GM23338 (cell line): ENCODE results near the gene AREL1.

ENCODE experiments used
- CREB1 ChIP-seq: fragments of 250-450 bp; sonication (Bioruptor Pico); IDR thresholded peaks from 2 replicates; pipeline ENCODE4 v1.5.0; 2020; ENCODE audit warnings: low read depth, mild to moderate bottlenecking, moderate library complexity
- EZH2 ChIP-seq: fragments of 200-600 bp; sonication (generic); IDR thresholded peaks from one replicate; pipeline ENCODE4 v1.8.0; 2017; ENCODE audit warnings: antibody characterized with exemption, mild to moderate bottlenecking, low read depth; ENCODE audit not compliant: unreplicated experiment
- EZH2phosphoT487 ChIP-seq: fragments of 200-600 bp; sonication (generic); IDR thresholded peaks from one replicate; pipeline ENCODE4 v1.8.1; 2018; ENCODE audit warnings: antibody characterized with exemption; ENCODE audit not compliant: unreplicated experiment
- JUNB ChIP-seq: IDR thresholded peaks from one replicate; pipeline ENCODE4 v1.6.1; 2016; ENCODE audit warnings: antibody characterized with exemption; ENCODE audit not compliant: unreplicated experiment
- POLR2AphosphoS5 ChIP-seq: IDR thresholded peaks from 2 replicates; pipeline ENCODE4 v1.6.1; 2016; ENCODE audit warnings: antibody characterized with exemption, low read depth
- STAT1 ChIP-seq: IDR thresholded peaks from one replicate; pipeline ENCODE4 v1.6.1; 2016; ENCODE audit warnings: antibody characterized with exemption; ENCODE audit not compliant: unreplicated experiment
- TF ChIP-seq, protein P1 (sequence below), 2 experiments: fragments of 200-600 bp in 1 of 2; sonication (generic) in 1 of 2; conservative IDR thresholded peaks; 2 replicates each; pipeline versions ENCODE4 v1.5.1 to v1.6.1; 2016 to 2017; ENCODE audit warnings: antibody characterized with exemption in 2 of 2, low read depth in 2 of 2, mild to moderate bottlenecking in 2 of 2, moderate library complexity in 1 of 2
- TF ChIP-seq, protein P2 (sequence below): IDR thresholded peaks from one replicate; pipeline ENCODE4 v1.6.1; 2018; ENCODE audit warnings: antibody characterized with exemption; ENCODE audit not compliant: unreplicated experiment
- TF ChIP-seq, protein P3 (sequence below): IDR thresholded peaks from 2 replicates; pipeline ENCODE4 v1.6.1; 2016; ENCODE audit warnings: antibody characterized with exemption

DNA sequence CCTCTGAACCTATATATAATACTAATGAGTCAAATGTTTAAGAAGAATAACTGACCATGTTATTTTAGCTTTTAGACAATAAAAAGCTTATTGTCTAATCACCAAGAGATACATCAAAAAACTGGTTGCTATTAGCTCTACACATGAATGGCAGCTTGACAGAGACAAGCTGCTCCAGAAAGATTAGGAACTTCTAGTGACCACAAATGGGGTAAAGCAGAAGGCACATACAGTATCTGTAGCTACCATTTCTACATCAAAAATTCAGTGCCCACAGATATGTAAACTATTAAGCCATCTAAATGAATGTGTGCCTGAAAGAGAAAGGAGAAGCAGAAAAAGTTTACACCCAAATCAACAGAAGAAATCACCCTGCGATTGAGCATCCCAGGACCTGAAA is 2.4 kb downstream of the AREL1 start:
- TF ChIP-seq, protein P1, sequence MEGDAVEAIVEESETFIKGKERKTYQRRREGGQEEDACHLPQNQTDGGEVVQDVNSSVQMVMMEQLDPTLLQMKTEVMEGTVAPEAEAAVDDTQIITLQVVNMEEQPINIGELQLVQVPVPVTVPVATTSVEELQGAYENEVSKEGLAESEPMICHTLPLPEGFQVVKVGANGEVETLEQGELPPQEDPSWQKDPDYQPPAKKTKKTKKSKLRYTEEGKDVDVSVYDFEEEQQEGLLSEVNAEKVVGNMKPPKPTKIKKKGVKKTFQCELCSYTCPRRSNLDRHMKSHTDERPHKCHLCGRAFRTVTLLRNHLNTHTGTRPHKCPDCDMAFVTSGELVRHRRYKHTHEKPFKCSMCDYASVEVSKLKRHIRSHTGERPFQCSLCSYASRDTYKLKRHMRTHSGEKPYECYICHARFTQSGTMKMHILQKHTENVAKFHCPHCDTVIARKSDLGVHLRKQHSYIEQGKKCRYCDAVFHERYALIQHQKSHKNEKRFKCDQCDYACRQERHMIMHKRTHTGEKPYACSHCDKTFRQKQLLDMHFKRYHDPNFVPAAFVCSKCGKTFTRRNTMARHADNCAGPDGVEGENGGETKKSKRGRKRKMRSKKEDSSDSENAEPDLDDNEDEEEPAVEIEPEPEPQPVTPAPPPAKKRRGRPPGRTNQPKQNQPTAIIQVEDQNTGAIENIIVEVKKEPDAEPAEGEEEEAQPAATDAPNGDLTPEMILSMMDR (conservative IDR thresholded peaks at IDR 0.05; ENCODE audit: low read depth in 2 of 2): no peak
- TF ChIP-seq EZH2phosphoT487 (no peak), POLR2AphosphoS5 (no peak), EZH2 (no peak), JUNB (no peak), STAT1 (no peak), CREB1 (CRISPR knock-in tag) (no peak)
- TF ChIP-seq, protein P2, sequence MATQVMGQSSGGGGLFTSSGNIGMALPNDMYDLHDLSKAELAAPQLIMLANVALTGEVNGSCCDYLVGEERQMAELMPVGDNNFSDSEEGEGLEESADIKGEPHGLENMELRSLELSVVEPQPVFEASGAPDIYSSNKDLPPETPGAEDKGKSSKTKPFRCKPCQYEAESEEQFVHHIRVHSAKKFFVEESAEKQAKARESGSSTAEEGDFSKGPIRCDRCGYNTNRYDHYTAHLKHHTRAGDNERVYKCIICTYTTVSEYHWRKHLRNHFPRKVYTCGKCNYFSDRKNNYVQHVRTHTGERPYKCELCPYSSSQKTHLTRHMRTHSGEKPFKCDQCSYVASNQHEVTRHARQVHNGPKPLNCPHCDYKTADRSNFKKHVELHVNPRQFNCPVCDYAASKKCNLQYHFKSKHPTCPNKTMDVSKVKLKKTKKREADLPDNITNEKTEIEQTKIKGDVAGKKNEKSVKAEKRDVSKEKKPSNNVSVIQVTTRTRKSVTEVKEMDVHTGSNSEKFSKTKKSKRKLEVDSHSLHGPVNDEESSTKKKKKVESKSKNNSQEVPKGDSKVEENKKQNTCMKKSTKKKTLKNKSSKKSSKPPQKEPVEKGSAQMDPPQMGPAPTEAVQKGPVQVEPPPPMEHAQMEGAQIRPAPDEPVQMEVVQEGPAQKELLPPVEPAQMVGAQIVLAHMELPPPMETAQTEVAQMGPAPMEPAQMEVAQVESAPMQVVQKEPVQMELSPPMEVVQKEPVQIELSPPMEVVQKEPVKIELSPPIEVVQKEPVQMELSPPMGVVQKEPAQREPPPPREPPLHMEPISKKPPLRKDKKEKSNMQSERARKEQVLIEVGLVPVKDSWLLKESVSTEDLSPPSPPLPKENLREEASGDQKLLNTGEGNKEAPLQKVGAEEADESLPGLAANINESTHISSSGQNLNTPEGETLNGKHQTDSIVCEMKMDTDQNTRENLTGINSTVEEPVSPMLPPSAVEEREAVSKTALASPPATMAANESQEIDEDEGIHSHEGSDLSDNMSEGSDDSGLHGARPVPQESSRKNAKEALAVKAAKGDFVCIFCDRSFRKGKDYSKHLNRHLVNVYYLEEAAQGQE: no peak
- TF ChIP-seq, protein P3, sequence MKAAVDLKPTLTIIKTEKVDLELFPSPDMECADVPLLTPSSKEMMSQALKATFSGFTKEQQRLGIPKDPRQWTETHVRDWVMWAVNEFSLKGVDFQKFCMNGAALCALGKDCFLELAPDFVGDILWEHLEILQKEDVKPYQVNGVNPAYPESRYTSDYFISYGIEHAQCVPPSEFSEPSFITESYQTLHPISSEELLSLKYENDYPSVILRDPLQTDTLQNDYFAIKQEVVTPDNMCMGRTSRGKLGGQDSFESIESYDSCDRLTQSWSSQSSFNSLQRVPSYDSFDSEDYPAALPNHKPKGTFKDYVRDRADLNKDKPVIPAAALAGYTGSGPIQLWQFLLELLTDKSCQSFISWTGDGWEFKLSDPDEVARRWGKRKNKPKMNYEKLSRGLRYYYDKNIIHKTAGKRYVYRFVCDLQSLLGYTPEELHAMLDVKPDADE: no peak
